ENCODE results near the gene MYO7A.

MYO7A gene

DNA sequence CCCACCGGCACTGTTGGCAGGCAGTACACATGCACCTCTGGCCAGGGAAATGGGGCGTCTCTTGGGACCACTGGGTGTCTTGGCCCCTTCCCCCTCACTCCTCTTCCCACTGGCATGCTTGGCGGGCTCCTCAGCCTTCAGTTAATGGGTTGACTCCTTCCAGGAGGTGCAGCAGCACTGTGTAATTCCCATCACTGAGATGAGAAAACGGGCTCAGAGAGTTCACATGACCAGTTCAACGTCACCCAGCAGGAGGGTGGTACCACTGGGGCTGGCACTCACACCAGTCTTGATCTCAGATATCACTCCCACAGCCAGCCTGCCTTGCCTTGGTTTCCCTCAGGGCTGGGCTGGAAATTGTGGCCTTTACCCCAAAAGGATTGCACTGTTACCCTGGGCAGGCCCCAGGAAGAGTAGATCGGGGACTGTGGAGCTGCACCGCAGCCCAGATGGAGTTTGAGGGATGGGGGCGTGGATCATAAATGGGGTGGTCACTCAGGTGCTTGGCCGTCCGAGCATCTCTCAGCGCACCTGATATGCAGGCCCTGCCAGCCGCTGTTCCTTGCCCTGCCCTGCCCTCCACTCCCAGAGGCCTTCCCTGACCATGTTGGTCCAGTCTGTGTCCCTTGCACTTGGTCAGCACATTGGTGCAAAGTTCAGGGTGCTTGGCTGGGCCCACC, 44.3 kb upstream of the MYO7A start:
- no peak overlapping the region for H3K4me3 ChIP-seq (replicated peaks; ENCODE audit: low read depth, low read length)
- TF ChIP-seq, protein P1, sequence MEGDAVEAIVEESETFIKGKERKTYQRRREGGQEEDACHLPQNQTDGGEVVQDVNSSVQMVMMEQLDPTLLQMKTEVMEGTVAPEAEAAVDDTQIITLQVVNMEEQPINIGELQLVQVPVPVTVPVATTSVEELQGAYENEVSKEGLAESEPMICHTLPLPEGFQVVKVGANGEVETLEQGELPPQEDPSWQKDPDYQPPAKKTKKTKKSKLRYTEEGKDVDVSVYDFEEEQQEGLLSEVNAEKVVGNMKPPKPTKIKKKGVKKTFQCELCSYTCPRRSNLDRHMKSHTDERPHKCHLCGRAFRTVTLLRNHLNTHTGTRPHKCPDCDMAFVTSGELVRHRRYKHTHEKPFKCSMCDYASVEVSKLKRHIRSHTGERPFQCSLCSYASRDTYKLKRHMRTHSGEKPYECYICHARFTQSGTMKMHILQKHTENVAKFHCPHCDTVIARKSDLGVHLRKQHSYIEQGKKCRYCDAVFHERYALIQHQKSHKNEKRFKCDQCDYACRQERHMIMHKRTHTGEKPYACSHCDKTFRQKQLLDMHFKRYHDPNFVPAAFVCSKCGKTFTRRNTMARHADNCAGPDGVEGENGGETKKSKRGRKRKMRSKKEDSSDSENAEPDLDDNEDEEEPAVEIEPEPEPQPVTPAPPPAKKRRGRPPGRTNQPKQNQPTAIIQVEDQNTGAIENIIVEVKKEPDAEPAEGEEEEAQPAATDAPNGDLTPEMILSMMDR (IDR thresholded peaks at IDR 0.05; ENCODE audit: low read depth, low read length, missing control alignments) = no peak
- DNase-seq (ENCODE audit: extremely low read depth, low read depth) = no peak

DNA sequence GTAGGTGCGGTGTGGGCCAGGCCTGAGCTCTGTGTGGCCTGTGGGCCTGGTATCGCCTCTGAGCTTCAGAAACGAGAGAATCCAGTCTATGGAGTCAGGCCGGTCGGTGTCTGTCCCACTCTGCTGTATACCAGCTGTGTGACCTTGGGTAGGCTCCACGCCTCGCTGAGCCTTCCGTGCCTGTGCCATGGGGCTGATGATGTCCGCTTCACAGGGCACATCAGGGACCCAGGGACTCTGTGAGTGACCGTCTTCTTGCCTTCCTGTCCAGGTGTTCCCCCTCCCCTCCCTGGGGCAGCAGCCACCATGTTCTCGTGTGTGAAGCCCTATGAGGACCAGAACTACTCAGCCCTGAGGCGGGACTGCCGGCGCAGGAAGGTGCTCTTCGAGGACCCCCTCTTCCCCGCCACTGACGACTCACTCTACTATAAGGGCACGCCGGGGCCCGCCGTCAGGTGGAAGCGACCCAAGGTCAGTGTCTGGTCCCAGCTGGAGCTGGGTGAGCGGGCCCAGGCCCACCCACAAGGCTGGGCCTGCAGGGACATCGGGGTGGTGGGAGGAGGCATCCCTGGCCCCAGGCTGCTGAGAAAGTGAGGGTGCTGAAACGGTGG, 43.4 kb upstream of the MYO7A start:
- DNase-seq (ENCODE audit: extremely low read depth, low read depth) = no peak
- TF ChIP-seq, protein P1 (IDR thresholded peaks at IDR 0.05; ENCODE audit: low read depth, low read length, missing control alignments) = no peak

DNA sequence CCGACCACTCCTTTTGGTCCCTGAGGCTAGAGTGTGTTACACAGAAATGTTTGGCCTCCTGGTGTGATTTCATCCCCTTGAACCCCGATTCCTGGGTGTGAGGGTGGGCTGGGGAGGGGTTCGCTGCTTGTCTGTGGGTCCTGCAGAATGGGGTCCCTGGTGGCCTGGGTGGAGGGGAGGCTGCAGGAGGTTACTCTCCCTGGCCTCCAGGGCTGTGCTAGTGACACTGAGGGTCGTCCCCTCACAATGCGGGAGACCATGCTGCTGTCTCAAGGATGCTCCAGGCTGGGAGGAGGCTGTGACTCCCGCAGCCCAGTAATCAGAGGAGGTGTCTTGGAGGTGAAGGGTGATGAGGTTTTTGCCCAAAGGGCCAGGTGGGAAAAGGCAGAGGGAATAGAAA, 42.4 kb upstream of the MYO7A start:
- H3K4me3 ChIP-seq (replicated peaks; ENCODE audit: low read depth, low read length) = no peak overlapping the region
- TF ChIP-seq, protein P1 (IDR thresholded peaks at IDR 0.05; ENCODE audit: low read depth, low read length, missing control alignments) = no peak
- DNase-seq (ENCODE audit: extremely low read depth, low read depth) = no peak

More for the DNA sequence above, 43.4 kb upstream of the MYO7A start:
- H3K4me3 ChIP-seq (replicated peaks; ENCODE audit: low read depth, low read length) = no peak overlapping the region

DNA sequence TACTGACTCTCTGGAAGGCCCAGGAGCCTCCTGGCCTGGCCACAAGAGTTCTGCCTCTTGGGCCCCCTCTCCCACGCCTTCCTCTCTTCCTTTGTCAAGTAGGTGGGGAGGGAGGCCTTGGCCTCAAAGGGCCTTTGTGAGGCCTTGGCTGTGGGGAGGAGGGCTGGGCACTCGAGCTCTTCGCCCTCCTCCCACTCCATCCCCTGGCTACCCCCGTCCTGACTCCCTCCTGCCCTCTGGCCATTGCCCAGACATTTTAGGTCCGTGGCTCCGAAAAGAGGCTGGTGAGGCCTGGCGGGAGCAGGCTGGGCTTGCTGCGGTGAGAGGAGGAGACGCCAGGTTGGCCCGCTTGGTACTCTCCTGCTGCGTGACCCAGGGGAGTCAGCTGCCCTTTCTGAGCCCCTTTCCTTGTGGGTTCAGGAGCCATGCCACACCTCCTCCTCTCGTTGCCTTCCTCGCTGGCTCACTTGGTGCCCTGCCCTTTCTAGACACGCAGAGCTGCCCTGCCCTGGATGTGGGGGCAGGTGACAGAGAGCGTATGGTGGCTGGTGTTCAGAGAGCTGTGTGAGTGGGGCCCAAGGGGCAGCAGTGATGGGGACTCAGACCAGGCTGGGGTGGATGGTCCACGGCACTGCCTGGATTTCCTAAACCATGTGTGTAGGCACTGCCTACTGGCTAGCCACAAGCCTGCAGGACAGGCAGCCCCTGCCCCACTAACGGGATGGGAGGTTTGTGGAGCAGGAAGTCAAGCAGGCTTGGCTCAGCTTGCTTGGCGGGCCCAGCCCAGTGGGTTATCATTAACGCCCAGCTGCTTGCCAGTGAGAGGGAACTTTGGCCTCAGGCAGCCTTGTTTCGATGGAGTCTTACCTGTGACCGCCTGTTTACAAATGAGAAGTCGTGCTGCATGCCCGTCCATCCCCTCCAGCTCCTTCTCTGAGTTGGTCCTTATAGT, 41.2 kb upstream of the MYO7A start:
- TF ChIP-seq, protein P1 (IDR thresholded peaks at IDR 0.05; ENCODE audit: low read depth, low read length, missing control alignments) = no peak
- DNase-seq (ENCODE audit: extremely low read depth, low read depth) = no peak
- no peak overlapping the region for H3K4me3 ChIP-seq (replicated peaks; ENCODE audit: low read depth, low read length)

DNA sequence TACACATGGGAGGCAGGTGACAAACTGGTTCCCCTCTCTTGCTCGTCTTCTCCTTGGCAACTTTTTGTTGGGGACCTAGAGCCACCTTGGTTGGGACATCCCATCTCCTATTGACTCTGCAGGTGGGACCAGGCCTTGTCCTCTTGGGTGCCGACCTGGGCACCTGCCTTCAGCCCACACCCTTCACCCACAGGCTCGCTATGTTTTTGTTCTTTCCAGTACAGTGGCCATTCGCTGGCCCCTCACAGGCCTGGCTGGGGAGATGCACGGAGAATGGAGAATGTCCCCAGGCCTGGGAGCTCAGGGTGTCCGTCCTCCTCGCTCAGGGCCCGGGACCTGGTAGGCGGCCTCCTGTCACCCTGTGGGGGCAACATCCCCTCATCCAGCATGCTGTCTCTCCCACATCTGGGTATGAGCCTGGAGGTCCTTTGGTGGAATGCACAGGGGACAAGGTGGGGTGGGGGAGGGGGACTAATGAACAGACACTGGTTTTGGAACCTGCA, 40.3 kb upstream of the MYO7A start:
- no peak for DNase-seq (ENCODE audit: extremely low read depth, low read depth)
- H3K4me3 ChIP-seq (replicated peaks; ENCODE audit: low read depth, low read length) = no peak overlapping the region
- TF ChIP-seq, protein P1 (IDR thresholded peaks at IDR 0.05; ENCODE audit: low read depth, low read length, missing control alignments) = no peak

DNA sequence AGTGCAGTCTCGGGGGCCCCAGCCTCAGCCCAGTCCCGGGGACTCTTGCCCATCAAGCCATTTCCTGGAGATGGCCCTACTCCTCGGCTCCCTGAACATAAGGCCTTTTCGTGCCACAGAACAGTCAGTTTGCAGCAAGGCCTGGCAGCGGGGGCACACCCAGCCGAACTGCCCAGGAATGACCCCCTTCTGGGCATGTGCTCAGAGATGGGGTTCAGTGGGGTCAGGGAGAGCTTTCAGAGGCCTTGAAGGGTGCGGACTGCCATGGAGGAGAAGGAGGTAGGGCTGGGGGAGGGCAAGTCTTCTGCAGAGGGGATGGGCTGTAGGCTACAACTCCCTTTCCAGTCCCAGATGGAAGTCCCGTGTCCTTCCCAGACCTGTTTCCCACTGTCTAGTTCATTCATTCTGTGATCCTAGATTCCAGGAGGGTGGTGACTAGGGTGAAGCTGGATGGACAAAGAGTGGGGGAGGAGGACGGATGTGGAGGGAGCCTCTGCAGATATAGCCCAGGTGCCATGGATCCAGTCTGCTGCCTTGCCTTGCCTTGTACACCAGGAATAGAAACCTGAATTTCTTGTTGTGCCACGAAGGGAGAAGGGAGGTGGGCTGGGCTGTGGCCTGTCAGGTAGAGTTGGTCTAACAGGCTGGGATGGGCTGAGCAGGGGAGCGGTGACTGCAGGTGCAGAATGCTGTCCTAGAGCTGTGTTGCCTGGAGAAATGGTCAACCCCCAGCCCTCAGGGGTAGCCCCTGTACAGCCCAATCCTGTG, 39.6 kb upstream of the MYO7A start:
- no peak overlapping the region for H3K4me3 ChIP-seq (replicated peaks; ENCODE audit: low read depth, low read length)
- TF ChIP-seq, protein P1 (IDR thresholded peaks at IDR 0.05; ENCODE audit: low read depth, low read length, missing control alignments) = no peak
- DNase-seq (ENCODE audit: extremely low read depth, low read depth) = no peak

Data from HFF-Myc (cell line).